ENCODE results near the gene SNUPN. TPM values are rescaled to one million over a fixed set of nuclear protein-coding genes. Genes with fewer than 3 reads are reported as not detected.

SNUPN gene
- polyA plus RNA-seq, 1 donor (not counting 4 experiments of a cell fraction or from before 2014, with no cell fraction given), result 24.9 TPM

- Histone ChIP-seq H3K9me3 (ENCODE audit: control insufficient read depth, low read depth, low read length) (no peaks in the 10 kb centered on the region), H3K4me2 (ENCODE audit: control insufficient read depth, extremely low read depth, insufficient read depth, low read depth, low read length) (no peak overlapping the region), H3K9me1 (ENCODE audit: control insufficient read depth, extremely low read depth, insufficient read depth, low read length) (peaks cover 4% of the 10 kb centered on the region), H3K27me3 (ENCODE audit: control insufficient read depth, extremely low read depth, insufficient read depth, low read length) (no peaks in the 10 kb centered on the region), H4K20me1 (ENCODE audit: control insufficient read depth, extremely low read depth, insufficient read depth, low read length) (peaks cover 9% of the 10 kb centered on the region), H3K4me3 (ENCODE audit: control insufficient read depth in 2 of 3, extremely low read depth in 1 of 3, insufficient read depth in 2 of 3, low read depth in 1 of 3, low read length in 3 of 3) (no peak overlapping the region), H3K9ac (ENCODE audit: control insufficient read depth, extremely low read depth, insufficient read depth, low read length) (no peak overlapping the region), H3K79me2 (ENCODE audit: control insufficient read depth, insufficient read depth, low read length) (peaks cover 55% of the 10 kb centered on the region), H3K4me1 (ENCODE audit: control insufficient read depth, extremely low read depth, insufficient read depth, low read length) (peaks cover 64% of the 10 kb centered on the region), H2AFZ (ENCODE audit: control insufficient read depth, low read length) (no peak overlapping the region), H3K27ac (ENCODE audit: control insufficient read depth, insufficient read depth, low read length) (no peak overlapping the region), H3K36me3 (ENCODE audit: control insufficient read depth in 2 of 2, extremely low read depth in 1 of 2, insufficient read depth in 2 of 2, low read length in 2 of 2) (peaks cover 30 to 45% of the 10 kb centered on the region in 2 experiments)
- FAIRE-seq (no peak), DNase-seq (ENCODE audit: low read depth, low spot score) (no peak)
- dilution Hi-C loops (cut with MboI; ENCODE audit: extremely low pct_ligation_motif_present, low sequenced_read_pairs), result no loop called here
- TF ChIP-seq EZH2 (IDR thresholded peaks at IDR 0.05; ENCODE audit: low read length), result no peak
Observed at GRCh38 chr15:75656813-75657212, 31.3 kb upstream of the SNUPN start.

- peaks cover 64% of the 10 kb centered on the region for H3K4me1 ChIP-seq (ENCODE audit: control insufficient read depth, extremely low read depth, insufficient read depth, low read length)
- no peak overlapping the region for H3K27ac ChIP-seq (ENCODE audit: control insufficient read depth, insufficient read depth, low read length)
- DNase-seq (ENCODE audit: low read depth, low spot score), result no peak
- no peak overlapping the region for H2AFZ ChIP-seq (ENCODE audit: control insufficient read depth, low read length)
- H3K9me3 ChIP-seq (ENCODE audit: control insufficient read depth, low read depth, low read length), result no peaks in the 10 kb centered on the region
- no peak overlapping the region for H3K4me3 ChIP-seq (ENCODE audit: control insufficient read depth in 2 of 3, extremely low read depth in 1 of 3, insufficient read depth in 2 of 3, low read depth in 1 of 3, low read length in 3 of 3)
- H4K20me1 ChIP-seq (ENCODE audit: control insufficient read depth, extremely low read depth, insufficient read depth, low read length), result peaks cover 9% of the 10 kb centered on the region
- FAIRE-seq, result no peak
- H3K9me1 ChIP-seq (ENCODE audit: control insufficient read depth, extremely low read depth, insufficient read depth, low read length), result peaks cover 4% of the 10 kb centered on the region
- peaks cover 60% of the 10 kb centered on the region for H3K79me2 ChIP-seq (ENCODE audit: control insufficient read depth, insufficient read depth, low read length)
- no peaks in the 10 kb centered on the region for H3K27me3 ChIP-seq (ENCODE audit: control insufficient read depth, extremely low read depth, insufficient read depth, low read length)
- TF ChIP-seq EZH2 (IDR thresholded peaks at IDR 0.05; ENCODE audit: low read length) (no peak), CTCF (optimal IDR thresholded peaks at IDR 0.05 in 1 of 3, IDR thresholded peaks at IDR 0.05 in 1 of 3, conservative IDR thresholded peaks at IDR 0.05 in 1 of 3; ENCODE audit: extremely low read depth in 1 of 3, insufficient read depth in 2 of 3, low read length in 3 of 3) (no peak)
- no peak overlapping the region for H3K4me2 ChIP-seq (ENCODE audit: control insufficient read depth, extremely low read depth, insufficient read depth, low read depth, low read length)
- peaks cover 30 to 45% of the 10 kb centered on the region in 2 experiments for H3K36me3 ChIP-seq (ENCODE audit: control insufficient read depth in 2 of 2, extremely low read depth in 1 of 2, insufficient read depth in 2 of 2, low read length in 2 of 2)
- dilution Hi-C loops (cut with MboI; ENCODE audit: extremely low pct_ligation_motif_present, low sequenced_read_pairs), result no loop called here
- H3K9ac ChIP-seq (ENCODE audit: control insufficient read depth, extremely low read depth, insufficient read depth, low read length), result no peak overlapping the region
Observed at GRCh38 chr15:75656331-75656730, 30.8 kb upstream of the SNUPN start.

- no peaks in the 10 kb centered on the region for H3K27me3 ChIP-seq (ENCODE audit: control insufficient read depth, extremely low read depth, insufficient read depth, low read length)
- no peak overlapping the region for H2AFZ ChIP-seq (ENCODE audit: control insufficient read depth, low read length)
- FAIRE-seq (no peak), DNase-seq (ENCODE audit: low read depth, low spot score) (no peak)
- peaks cover 4% of the 10 kb centered on the region for H3K9me1 ChIP-seq (ENCODE audit: control insufficient read depth, extremely low read depth, insufficient read depth, low read length)
- H3K4me2 ChIP-seq (ENCODE audit: control insufficient read depth, extremely low read depth, insufficient read depth, low read depth, low read length), result peak overlapping the region; percentile 27
- peaks cover 65% of the 10 kb centered on the region for H3K4me1 ChIP-seq (ENCODE audit: control insufficient read depth, extremely low read depth, insufficient read depth, low read length)
- peaks cover 9% of the 10 kb centered on the region for H4K20me1 ChIP-seq (ENCODE audit: control insufficient read depth, extremely low read depth, insufficient read depth, low read length)
- no peak for TF ChIP-seq CTCF (optimal IDR thresholded peaks at IDR 0.05 in 1 of 3, IDR thresholded peaks at IDR 0.05 in 1 of 3, conservative IDR thresholded peaks at IDR 0.05 in 1 of 3; ENCODE audit: extremely low read depth in 1 of 3, insufficient read depth in 2 of 3, low read length in 3 of 3)
- TF ChIP-seq EZH2 (IDR thresholded peaks at IDR 0.05; ENCODE audit: low read length), result no peak
- no peak overlapping the region for H3K27ac ChIP-seq (ENCODE audit: control insufficient read depth, insufficient read depth, low read length)
- H3K4me3 ChIP-seq (ENCODE audit: control insufficient read depth in 2 of 3, extremely low read depth in 1 of 3, insufficient read depth in 2 of 3, low read depth in 1 of 3, low read length in 3 of 3), result no peak overlapping the region
- H3K36me3 ChIP-seq (ENCODE audit: control insufficient read depth in 2 of 2, extremely low read depth in 1 of 2, insufficient read depth in 2 of 2, low read length in 2 of 2), result peaks cover 30 to 48% of the 10 kb centered on the region in 2 experiments
- peaks cover 64% of the 10 kb centered on the region for H3K79me2 ChIP-seq (ENCODE audit: control insufficient read depth, insufficient read depth, low read length)
- H3K9ac ChIP-seq (ENCODE audit: control insufficient read depth, extremely low read depth, insufficient read depth, low read length), result no peak overlapping the region
- no peaks in the 10 kb centered on the region for H3K9me3 ChIP-seq (ENCODE audit: control insufficient read depth, low read depth, low read length)
- dilution Hi-C loops (cut with MboI; ENCODE audit: extremely low pct_ligation_motif_present, low sequenced_read_pairs), result no loop called here
Observed at GRCh38 chr15:75655931-75656330, 30.4 kb upstream of the SNUPN start.
